Measurements from ENCODE around the gene AP3B1. TPM values are rescaled to one million over a fixed set of nuclear protein-coding genes. Genes with fewer than 3 reads are reported as not detected.

The AP3B1 gene
- total and polyA plus RNA-seq, 2 experiments from 2014 or later, result 29.4 to 41.4 TPM

GRCh38 chr5:78000191-78000590 lies 294.3 kb downstream of the AP3B1 start:
- Histone ChIP-seq H3K36me3 (replicated peaks; ENCODE audit: insufficient read depth, low read depth) (no peaks in the 10 kb centered on the region), H3K4me3 (no peak overlapping the region), H3K4me2 (no peak overlapping the region), H3K27me3 (no peaks in the 10 kb centered on the region), H3K79me2 (no peaks in the 10 kb centered on the region), H2AFZ (no peak overlapping the region), H3K9me2 (replicated peaks; ENCODE audit: insufficient read depth) (no peaks in the 10 kb centered on the region), H4K20me1 (ENCODE audit: insufficient read depth, poor library complexity, severe bottlenecking) (no peaks in the 10 kb centered on the region), H3K9me3 (ENCODE audit: low read depth) (no peaks in the 10 kb centered on the region), H3K27ac (no peak overlapping the region), H3K4me1 (ENCODE audit: insufficient read depth) (no peaks in the 10 kb centered on the region)
- DNase-seq (ENCODE audit: low spot score), result no peak
- TF ChIP-seq EZH2phosphoT487 (IDR thresholded peaks at IDR 0.05; ENCODE audit: low read depth, severe bottlenecking, unreplicated experiment) (no peak), EZH2 (IDR thresholded peaks at IDR 0.05; ENCODE audit: borderline replicate concordance) (no peak)
- TF ChIP-seq, protein P1, sequence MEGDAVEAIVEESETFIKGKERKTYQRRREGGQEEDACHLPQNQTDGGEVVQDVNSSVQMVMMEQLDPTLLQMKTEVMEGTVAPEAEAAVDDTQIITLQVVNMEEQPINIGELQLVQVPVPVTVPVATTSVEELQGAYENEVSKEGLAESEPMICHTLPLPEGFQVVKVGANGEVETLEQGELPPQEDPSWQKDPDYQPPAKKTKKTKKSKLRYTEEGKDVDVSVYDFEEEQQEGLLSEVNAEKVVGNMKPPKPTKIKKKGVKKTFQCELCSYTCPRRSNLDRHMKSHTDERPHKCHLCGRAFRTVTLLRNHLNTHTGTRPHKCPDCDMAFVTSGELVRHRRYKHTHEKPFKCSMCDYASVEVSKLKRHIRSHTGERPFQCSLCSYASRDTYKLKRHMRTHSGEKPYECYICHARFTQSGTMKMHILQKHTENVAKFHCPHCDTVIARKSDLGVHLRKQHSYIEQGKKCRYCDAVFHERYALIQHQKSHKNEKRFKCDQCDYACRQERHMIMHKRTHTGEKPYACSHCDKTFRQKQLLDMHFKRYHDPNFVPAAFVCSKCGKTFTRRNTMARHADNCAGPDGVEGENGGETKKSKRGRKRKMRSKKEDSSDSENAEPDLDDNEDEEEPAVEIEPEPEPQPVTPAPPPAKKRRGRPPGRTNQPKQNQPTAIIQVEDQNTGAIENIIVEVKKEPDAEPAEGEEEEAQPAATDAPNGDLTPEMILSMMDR (IDR thresholded peaks at IDR 0.05; ENCODE audit: poor library complexity), result no peak
- 83% methylated on average over 6 of the region's 6 CpGs for whole genome bisulfite sequencing (ENCODE audit: low lambda C conversion rate, missing lambda C conversion rate)

- H3K36me3 ChIP-seq (replicated peaks; ENCODE audit: insufficient read depth, low read depth), result no peaks in the 10 kb centered on the region
- no peak overlapping the region for H2AFZ ChIP-seq
- no peaks in the 10 kb centered on the region for H3K4me1 ChIP-seq (ENCODE audit: insufficient read depth)
- H3K79me2 ChIP-seq, result no peaks in the 10 kb centered on the region
- no peak overlapping the region for H3K4me3 ChIP-seq
- WGBS (ENCODE audit: low lambda C conversion rate, missing lambda C conversion rate), result 94% methylated on average over 7 of the region's 7 CpGs
- H3K4me2 ChIP-seq, result no peak overlapping the region
- H4K20me1 ChIP-seq (ENCODE audit: insufficient read depth, poor library complexity, severe bottlenecking), result no peaks in the 10 kb centered on the region
- TF ChIP-seq EZH2 (IDR thresholded peaks at IDR 0.05; ENCODE audit: borderline replicate concordance) (no peak), EZH2phosphoT487 (IDR thresholded peaks at IDR 0.05; ENCODE audit: low read depth, severe bottlenecking, unreplicated experiment) (no peak)
- TF ChIP-seq, protein P1 (IDR thresholded peaks at IDR 0.05; ENCODE audit: poor library complexity), result no peak
- H3K9me2 ChIP-seq (replicated peaks; ENCODE audit: insufficient read depth), result no peaks in the 10 kb centered on the region
- no peaks in the 10 kb centered on the region for H3K27me3 ChIP-seq
- no peaks in the 10 kb centered on the region for H3K9me3 ChIP-seq (ENCODE audit: low read depth)
- no peak for DNase-seq (ENCODE audit: low spot score)
- no peak overlapping the region for H3K27ac ChIP-seq
These were observed 295.1 kb downstream of the AP3B1 start for GRCh38 chr5:77999399-77999798.

DNA sequence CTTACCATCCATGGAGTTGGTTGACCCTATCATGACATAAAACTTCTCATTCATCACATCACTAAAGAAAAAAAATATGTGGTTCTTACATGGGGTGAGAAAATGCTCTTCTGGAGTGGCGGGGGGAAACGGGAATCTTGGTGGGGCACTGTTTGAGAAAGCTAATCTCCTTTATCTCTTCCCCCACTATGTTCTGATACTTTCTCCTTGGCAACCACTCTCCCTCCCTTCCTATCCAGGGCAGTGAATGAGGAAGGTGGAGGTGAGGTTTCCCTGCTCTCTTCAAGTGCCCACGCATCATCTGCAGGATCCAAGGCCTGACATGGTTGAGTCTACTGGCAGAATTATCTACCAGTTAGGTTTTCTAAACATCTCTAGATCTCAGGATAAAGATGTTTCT lies 297.6 kb downstream of the AP3B1 start:
- H3K36me3 ChIP-seq (replicated peaks; ENCODE audit: insufficient read depth, low read depth), result no peaks in the 10 kb centered on the region
- no peak for TF ChIP-seq EZH2 (IDR thresholded peaks at IDR 0.05; ENCODE audit: borderline replicate concordance)
- no peaks in the 10 kb centered on the region for H4K20me1 ChIP-seq (ENCODE audit: insufficient read depth, poor library complexity, severe bottlenecking)
- H3K27ac ChIP-seq, result no peak overlapping the region
- no peak overlapping the region for H3K4me3 ChIP-seq
- H3K79me2 ChIP-seq, result no peaks in the 10 kb centered on the region
- 87% methylated on average over 3 of the region's 3 CpGs for WGBS (ENCODE audit: low lambda C conversion rate, missing lambda C conversion rate)
- H2AFZ ChIP-seq, result no peak overlapping the region
- DNase-seq (ENCODE audit: low spot score), result no peak
- no peaks in the 10 kb centered on the region for H3K9me3 ChIP-seq (ENCODE audit: low read depth)
- no peaks in the 10 kb centered on the region for H3K9me2 ChIP-seq (replicated peaks; ENCODE audit: insufficient read depth)
- H3K4me2 ChIP-seq, result no peak overlapping the region
- no peaks in the 10 kb centered on the region for H3K27me3 ChIP-seq
- no peaks in the 10 kb centered on the region for H3K4me1 ChIP-seq (ENCODE audit: insufficient read depth)

- H3K9me2 ChIP-seq (replicated peaks; ENCODE audit: insufficient read depth), result no peaks in the 10 kb centered on the region
- WGBS (ENCODE audit: low lambda C conversion rate, missing lambda C conversion rate), result 84% methylated on average over 12 of the region's 12 CpGs
- TF ChIP-seq, protein P1 (IDR thresholded peaks at IDR 0.05; ENCODE audit: poor library complexity), result no peak
- TF ChIP-seq EZH2 (IDR thresholded peaks at IDR 0.05; ENCODE audit: borderline replicate concordance) (no peak), EZH2phosphoT487 (IDR thresholded peaks at IDR 0.05; ENCODE audit: low read depth, severe bottlenecking, unreplicated experiment) (no peak)
- no peak overlapping the region for H3K27ac ChIP-seq
- no peak overlapping the region for H2AFZ ChIP-seq
- H3K4me2 ChIP-seq, result no peak overlapping the region
- no peaks in the 10 kb centered on the region for H4K20me1 ChIP-seq (ENCODE audit: insufficient read depth, poor library complexity, severe bottlenecking)
- DNase-seq (ENCODE audit: low spot score), result no peak
- no peaks in the 10 kb centered on the region for H3K9me3 ChIP-seq (ENCODE audit: low read depth)
- no peak overlapping the region for H3K4me3 ChIP-seq
- H3K79me2 ChIP-seq, result no peaks in the 10 kb centered on the region
- H3K36me3 ChIP-seq (replicated peaks; ENCODE audit: insufficient read depth, low read depth), result no peaks in the 10 kb centered on the region
- H3K4me1 ChIP-seq (ENCODE audit: insufficient read depth), result no peaks in the 10 kb centered on the region
- no peaks in the 10 kb centered on the region for H3K27me3 ChIP-seq
These were observed 298.6 kb downstream of the AP3B1 start for GRCh38 chr5:77995793-77996409.
